ENCODE measurements around the gene BIK. TPM values are rescaled to one million over a fixed set of nuclear protein-coding genes. Genes with fewer than 3 reads are reported as not detected.

Gene BIK
- total and polyA plus RNA-seq, 2 experiments from 2014 or later: 9.6 to 9.8 TPM

- no peak for TF ChIP-seq ZNF331 (CRISPR knock-in tag; IDR thresholded peaks at IDR 0.05; ENCODE audit: low read depth)
- TF ChIP-seq POLR2AphosphoS5 (IDR thresholded peaks at IDR 0.05; ENCODE audit: low read depth): no peak
- TF ChIP-seq, protein P1, sequence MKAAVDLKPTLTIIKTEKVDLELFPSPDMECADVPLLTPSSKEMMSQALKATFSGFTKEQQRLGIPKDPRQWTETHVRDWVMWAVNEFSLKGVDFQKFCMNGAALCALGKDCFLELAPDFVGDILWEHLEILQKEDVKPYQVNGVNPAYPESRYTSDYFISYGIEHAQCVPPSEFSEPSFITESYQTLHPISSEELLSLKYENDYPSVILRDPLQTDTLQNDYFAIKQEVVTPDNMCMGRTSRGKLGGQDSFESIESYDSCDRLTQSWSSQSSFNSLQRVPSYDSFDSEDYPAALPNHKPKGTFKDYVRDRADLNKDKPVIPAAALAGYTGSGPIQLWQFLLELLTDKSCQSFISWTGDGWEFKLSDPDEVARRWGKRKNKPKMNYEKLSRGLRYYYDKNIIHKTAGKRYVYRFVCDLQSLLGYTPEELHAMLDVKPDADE (IDR thresholded peaks at IDR 0.05): no peak
- no peak for TF ChIP-seq NANOG (IDR thresholded peaks at IDR 0.05; ENCODE audit: borderline replicate concordance)
- no peak for TF ChIP-seq STAT1 (IDR thresholded peaks at IDR 0.05; ENCODE audit: unreplicated experiment)
Observed at GRCh38 chr22:43109511-43109910, 1.0 kb upstream of the BIK start (continued).

DNA sequence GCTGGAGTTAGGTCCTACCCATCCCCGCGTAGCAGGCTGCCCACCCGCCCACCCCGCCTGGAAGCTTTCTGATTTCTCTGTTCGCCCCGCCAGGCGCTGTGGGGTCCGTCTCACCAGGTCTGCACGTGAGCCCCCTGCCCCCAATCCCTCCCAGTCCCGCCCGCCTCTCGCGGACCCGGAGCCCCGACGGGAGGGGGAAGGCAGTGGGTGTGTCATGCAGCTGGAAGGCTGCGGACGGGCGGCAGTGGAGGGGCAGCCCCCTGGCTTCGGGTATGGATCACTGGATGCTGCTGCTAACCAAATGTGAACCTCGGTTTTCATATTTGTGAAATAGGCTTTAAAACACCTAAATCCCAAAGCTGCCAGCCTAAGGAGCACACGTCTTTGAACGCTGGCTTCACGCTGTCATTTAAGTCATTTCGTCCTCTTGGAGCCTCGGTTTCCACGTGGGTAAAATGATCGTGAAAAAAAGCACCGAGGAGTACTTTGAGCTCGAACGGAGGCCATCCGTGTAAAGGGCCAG lies 568 bp upstream of the BIK start:
- Mint-ChIP-seq H3K27ac (no peak overlapping the region), H3K4me1 (peaks cover 5% of the 10 kb centered on the region; the same call in 2 of the 3 replicates), H3K9me3 (no peaks in the 10 kb centered on the region), H3K36me3 (ENCODE audit: low read depth) (no peaks in the 10 kb centered on the region), H3K27me3 (ENCODE audit: insufficient read depth, low read depth, poor library complexity) (peaks cover 49% of the 10 kb centered on the region), H3K4me3 (peak overlapping the region; percentile 79)
- peaks cover 53% of the 10 kb centered on the region for H3K27me3 ChIP-seq (ENCODE audit: insufficient read depth)
- H3K4me1 ChIP-seq (ENCODE audit: insufficient read depth): peaks cover 3% of the 10 kb centered on the region; the same call in 1 of the 2 replicates
- TF ChIP-seq EZH2 (IDR thresholded peaks at IDR 0.05; ENCODE audit: low read depth, unreplicated experiment): peak; percentile 52
- TF ChIP-seq, protein P2, sequence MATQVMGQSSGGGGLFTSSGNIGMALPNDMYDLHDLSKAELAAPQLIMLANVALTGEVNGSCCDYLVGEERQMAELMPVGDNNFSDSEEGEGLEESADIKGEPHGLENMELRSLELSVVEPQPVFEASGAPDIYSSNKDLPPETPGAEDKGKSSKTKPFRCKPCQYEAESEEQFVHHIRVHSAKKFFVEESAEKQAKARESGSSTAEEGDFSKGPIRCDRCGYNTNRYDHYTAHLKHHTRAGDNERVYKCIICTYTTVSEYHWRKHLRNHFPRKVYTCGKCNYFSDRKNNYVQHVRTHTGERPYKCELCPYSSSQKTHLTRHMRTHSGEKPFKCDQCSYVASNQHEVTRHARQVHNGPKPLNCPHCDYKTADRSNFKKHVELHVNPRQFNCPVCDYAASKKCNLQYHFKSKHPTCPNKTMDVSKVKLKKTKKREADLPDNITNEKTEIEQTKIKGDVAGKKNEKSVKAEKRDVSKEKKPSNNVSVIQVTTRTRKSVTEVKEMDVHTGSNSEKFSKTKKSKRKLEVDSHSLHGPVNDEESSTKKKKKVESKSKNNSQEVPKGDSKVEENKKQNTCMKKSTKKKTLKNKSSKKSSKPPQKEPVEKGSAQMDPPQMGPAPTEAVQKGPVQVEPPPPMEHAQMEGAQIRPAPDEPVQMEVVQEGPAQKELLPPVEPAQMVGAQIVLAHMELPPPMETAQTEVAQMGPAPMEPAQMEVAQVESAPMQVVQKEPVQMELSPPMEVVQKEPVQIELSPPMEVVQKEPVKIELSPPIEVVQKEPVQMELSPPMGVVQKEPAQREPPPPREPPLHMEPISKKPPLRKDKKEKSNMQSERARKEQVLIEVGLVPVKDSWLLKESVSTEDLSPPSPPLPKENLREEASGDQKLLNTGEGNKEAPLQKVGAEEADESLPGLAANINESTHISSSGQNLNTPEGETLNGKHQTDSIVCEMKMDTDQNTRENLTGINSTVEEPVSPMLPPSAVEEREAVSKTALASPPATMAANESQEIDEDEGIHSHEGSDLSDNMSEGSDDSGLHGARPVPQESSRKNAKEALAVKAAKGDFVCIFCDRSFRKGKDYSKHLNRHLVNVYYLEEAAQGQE (IDR thresholded peaks at IDR 0.05; ENCODE audit: unreplicated experiment): no peak
- no peaks in the 10 kb centered on the region for H3K36me3 ChIP-seq (ENCODE audit: insufficient read depth)
- H3K4me2 ChIP-seq: peak overlapping the region; percentile 99
- H3K79me2 ChIP-seq (replicated peaks; ENCODE audit: insufficient read depth): no peaks in the 10 kb centered on the region
- peak; percentile 55 for DNase-seq (ENCODE audit: low spot score)
- peak; percentile 42 for ATAC-seq
- H2AFZ ChIP-seq: peak overlapping the region; percentile 99
- H3F3A ChIP-seq (replicated peaks; ENCODE audit: low read depth): peaks cover 9% of the 10 kb centered on the region; the same call in 1 of the 2 replicates
- no peaks in the 10 kb centered on the region; the same call in 1 of the 2 replicates for H4K20me1 ChIP-seq (replicated peaks; ENCODE audit: insufficient read depth)
- peak overlapping the region; percentile 85 for H3K4me3 ChIP-seq
- no peaks in the 10 kb centered on the region for H3K9me2 ChIP-seq (ENCODE audit: insufficient read depth)
- no peak overlapping the region for H3K27ac ChIP-seq (ENCODE audit: low read depth)

DNA sequence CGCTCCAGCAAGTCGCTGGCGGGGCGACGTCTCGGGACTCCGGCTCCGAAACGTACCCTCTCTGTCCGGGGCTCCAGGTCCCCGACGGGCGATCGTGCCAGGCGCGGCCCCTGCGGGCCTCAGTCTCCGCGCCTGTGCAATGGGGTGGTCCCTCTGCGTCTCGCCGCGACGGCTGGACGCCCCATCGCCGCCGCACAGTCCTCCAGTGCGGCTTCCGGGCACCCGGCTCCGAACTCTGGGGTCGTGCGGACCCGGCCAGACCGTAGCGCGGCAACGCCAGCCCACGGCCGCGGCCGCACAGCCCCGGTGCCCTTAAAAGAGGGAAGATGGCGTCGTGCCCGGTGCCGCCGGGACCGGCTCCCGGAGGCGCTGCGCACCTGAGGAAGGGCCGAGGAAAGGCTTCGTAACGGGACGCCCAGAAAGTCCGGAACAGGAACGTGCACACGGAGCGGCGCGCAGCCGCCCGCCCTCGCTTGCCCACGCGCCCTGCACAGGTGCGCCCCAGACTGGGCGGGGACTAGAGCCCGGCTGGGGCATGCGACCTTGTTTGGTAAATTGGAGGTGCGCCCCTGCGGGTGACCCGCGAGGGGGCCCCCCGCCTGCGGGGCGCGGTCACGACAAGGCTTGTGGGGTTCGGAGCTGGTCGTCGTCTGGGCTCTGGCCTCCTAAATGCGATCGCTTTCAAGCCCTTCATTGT lies 525 bp downstream of the BIK start:
- Mint-ChIP-seq H3K4me3 (peak overlapping the region; percentile 76), H3K27ac (no peak overlapping the region), H3K9me3 (no peaks in the 10 kb centered on the region), H3K36me3 (ENCODE audit: low read depth) (no peaks in the 10 kb centered on the region), H3K4me1 (peaks cover 5% of the 10 kb centered on the region; the same call in 2 of the 3 replicates), H3K27me3 (ENCODE audit: insufficient read depth, low read depth, poor library complexity) (peaks cover 50% of the 10 kb centered on the region)
- DNase-seq (ENCODE audit: low spot score): peak; percentile 64
- Histone ChIP-seq H3K4me2 (peak overlapping the region; percentile 99), H4K20me1 (replicated peaks; ENCODE audit: insufficient read depth) (no peaks in the 10 kb centered on the region; the same call in 1 of the 2 replicates), H3F3A (replicated peaks; ENCODE audit: low read depth) (peaks cover 9% of the 10 kb centered on the region; the same call in 1 of the 2 replicates), H3K27me3 (ENCODE audit: insufficient read depth) (peaks cover 53% of the 10 kb centered on the region), H3K4me3 (peak overlapping the region; percentile 85), H3K9me2 (ENCODE audit: insufficient read depth) (no peaks in the 10 kb centered on the region), H3K27ac (ENCODE audit: low read depth) (no peak overlapping the region), H2AFZ (peak overlapping the region; percentile 90), H3K4me1 (ENCODE audit: insufficient read depth) (peaks cover 3% of the 10 kb centered on the region; the same call in 1 of the 2 replicates), H3K79me2 (replicated peaks; ENCODE audit: insufficient read depth) (no peaks in the 10 kb centered on the region), H3K36me3 (ENCODE audit: insufficient read depth) (no peaks in the 10 kb centered on the region)
- ATAC-seq: peak; percentile 59
- TF ChIP-seq EZH2phosphoT487 (IDR thresholded peaks at IDR 0.05; ENCODE audit: unreplicated experiment): no peak
- no peak for TF ChIP-seq EZH2 (IDR thresholded peaks at IDR 0.05; ENCODE audit: low read depth, unreplicated experiment)
- 0 out of 4 replicates have a peak, but pooled peaks of 1 of the 2 experiments have one; percentile 15 for TF ChIP-seq CTCF (conservative IDR thresholded peaks at IDR 0.05; ENCODE audit: low read depth in 2 of 2)
- TF ChIP-seq, protein P2 (IDR thresholded peaks at IDR 0.05; ENCODE audit: unreplicated experiment): no peak
- no peak for TF ChIP-seq POLR2AphosphoS5 (IDR thresholded peaks at IDR 0.05; ENCODE audit: low read depth)
- no peak for TF ChIP-seq CREB1 (CRISPR knock-in tag; IDR thresholded peaks at IDR 0.05; ENCODE audit: low read depth)
